Adrenal gland (tissue), 5 donors: ENCODE results near the gene HAP1.
"Not testable (repeated sequence)": the region's sequence is repeated elsewhere in the genome, so short reads cannot be mapped to it uniquely, and the experiment has no call there.

Experiments used
- CTCF ChIP-seq, 6 experiments: fragments of 450-650 bp in 4 of 6; fragments of 200-600 bp in 2 of 6; sonication (generic) in 1 of 6; IDR thresholded peaks; 1 replicate in 5 of 6; 2 replicates in 1 of 6; pipeline versions ENCODE4 v1.5.1 to v1.8.0; 2016 to 2021; ENCODE audit warnings: antibody characterized with exemption in 6 of 6, mild to moderate bottlenecking in 2 of 6, moderate library complexity in 1 of 6
- POLR2A ChIP-seq, 2 donors: fragments of 450-650 bp; IDR thresholded peaks; one replicate each; pipeline ENCODE4 v1.6.1; 2017; ENCODE audit warnings: antibody characterized with exemption in 2 of 2, mild to moderate bottlenecking in 2 of 2, moderate library complexity in 1 of 2
- donor health status: DM: no; HTN: no; CAD: no.

- not testable (repeated sequence) for TF ChIP-seq CTCF, POLR2A (IDR thresholded peaks at IDR 0.05)
These were observed 33.6 kb downstream of the HAP1 start for GRCh38 chr17:41700843-41701242.
